Measurements from ENCODE around the gene ITGAD.
"Not testable (repeated sequence)": the region's sequence is repeated elsewhere in the genome, so short reads cannot be mapped to it uniquely, and the experiment has no call there.

ITGAD gene

DNA sequence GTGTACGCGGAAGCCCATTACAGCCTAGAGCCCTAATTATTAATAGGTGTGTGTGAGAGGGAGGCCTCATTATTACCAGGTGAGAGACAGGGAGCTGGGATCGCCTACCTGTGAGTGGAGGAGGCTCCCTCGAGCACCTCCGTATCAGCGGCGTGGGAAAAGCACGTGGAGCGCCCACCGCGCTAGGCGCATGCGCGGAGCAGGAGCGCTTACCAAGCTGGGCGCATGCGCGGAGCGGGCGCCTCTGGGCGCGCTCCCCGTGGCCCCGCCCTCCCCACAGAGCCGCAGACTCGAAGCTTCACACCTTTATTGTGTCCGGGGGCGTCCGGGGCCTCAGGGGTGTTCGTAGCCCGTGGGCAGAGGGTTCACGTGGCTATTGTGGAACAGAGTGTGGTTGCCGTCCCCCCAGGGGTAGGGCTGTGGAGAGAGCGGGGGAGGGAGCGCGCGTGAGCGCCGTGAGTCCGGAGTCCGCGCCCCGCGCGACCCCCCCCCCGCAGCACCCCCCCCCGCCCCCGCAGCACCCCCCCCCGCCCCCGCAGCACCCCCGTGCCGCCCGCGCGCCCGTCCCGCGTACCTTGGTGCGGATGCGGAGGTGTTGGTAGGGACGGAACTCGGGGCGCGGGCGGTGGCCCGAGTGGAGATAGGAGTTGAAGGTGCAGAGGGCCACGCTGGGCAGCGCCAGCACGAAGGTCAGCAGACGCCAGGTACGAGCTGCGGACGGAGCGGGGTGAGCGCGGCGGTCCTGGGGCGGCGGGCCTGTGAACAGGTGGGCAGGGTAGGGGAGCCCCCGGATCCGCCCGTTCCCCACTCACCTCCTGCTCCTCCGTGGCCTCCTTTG is 34.5 kb downstream of the ITGAD start:
- no peaks in the 10 kb centered on the region for H3K9me3 ChIP-seq (ENCODE audit: insufficient read depth, low read depth, low read length)
- no peak overlapping the region for H3K27ac ChIP-seq (ENCODE audit: low read length)
- no peak overlapping the region for H3K9ac ChIP-seq (ENCODE audit: low read depth, low read length)
- peaks cover 17% of the 10 kb centered on the region; the same call in 1 of the 2 replicates for H3K27me3 ChIP-seq (ENCODE audit: insufficient read depth, low read length)
- H3K4me3 ChIP-seq (ENCODE audit: low read length): no peak overlapping the region
- no peaks in the 10 kb centered on the region for H3K4me1 ChIP-seq (ENCODE audit: insufficient read depth, low read length)
- H3K36me3 ChIP-seq (ENCODE audit: insufficient read depth, low read depth, low read length): no peaks in the 10 kb centered on the region

- Histone ChIP-seq H3K9ac (ENCODE audit: low read depth, low read length) (no peak within 1 kb of the TSS), H3K9me3 (ENCODE audit: insufficient read depth, low read depth, low read length) (no peaks in the 10 kb centered on the region), H3K27me3 (ENCODE audit: insufficient read depth, low read length) (peaks cover 17% of the 10 kb centered on the region; the same call in 1 of the 2 replicates), H3K4me1 (ENCODE audit: insufficient read depth, low read length) (no peaks in the 10 kb centered on the region), H3K36me3 (ENCODE audit: insufficient read depth, low read depth, low read length) (no peaks in the 10 kb centered on the region), H3K4me3 (ENCODE audit: low read length) (no peak within 1 kb of the TSS), H3K27ac (ENCODE audit: low read length) (no peak within 1 kb of the TSS)
Observed at GRCh38 chr16:31428279-31428597, 35.1 kb downstream of the ITGAD start, which contains the start of gene COX6A2. COX6A2 (minus strand) TSS chr16:31428360; CDS start chr16:31428325, 35 bp downstream.

- no peaks in the 10 kb centered on the region for H3K36me3 ChIP-seq (ENCODE audit: insufficient read depth, low read depth, low read length)
- H3K4me3 ChIP-seq (ENCODE audit: low read length): no peak overlapping the region
- H3K9ac ChIP-seq (ENCODE audit: low read depth, low read length): no peak overlapping the region
- H3K27ac ChIP-seq (ENCODE audit: low read length): no peak overlapping the region
- H3K4me1 ChIP-seq (ENCODE audit: insufficient read depth, low read length): no peaks in the 10 kb centered on the region
- no peaks in the 10 kb centered on the region for H3K9me3 ChIP-seq (ENCODE audit: insufficient read depth, low read depth, low read length)
- H3K27me3 ChIP-seq (ENCODE audit: insufficient read depth, low read length): peaks cover 17% of the 10 kb centered on the region; the same call in 1 of the 2 replicates
Observed at GRCh38 chr16:31428638-31429247, 35.6 kb downstream of the ITGAD start.

DNA sequence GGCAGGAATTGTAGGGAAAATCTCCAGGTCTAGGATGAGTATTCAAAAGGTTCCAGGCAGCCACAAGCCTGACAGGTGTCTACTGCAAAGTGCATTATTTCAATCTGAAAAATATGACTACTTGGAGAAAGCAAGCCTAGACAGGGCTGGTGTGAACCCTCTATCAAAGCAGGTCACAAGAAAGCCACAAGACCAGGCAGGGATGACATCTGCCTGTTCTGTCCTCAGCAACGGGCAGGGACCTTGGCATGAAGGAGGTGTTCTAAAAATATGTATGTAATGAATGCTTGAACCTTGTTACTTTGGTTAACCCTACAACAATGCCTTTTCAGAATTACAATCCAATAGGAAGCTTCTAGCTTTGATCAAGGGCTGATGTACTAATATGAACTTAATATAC is 36.2 kb downstream of the ITGAD start:
- no peak overlapping the region for H3K4me3 ChIP-seq (ENCODE audit: low read length)
- H3K9ac ChIP-seq (ENCODE audit: low read depth, low read length): no peak overlapping the region
- no peaks in the 10 kb centered on the region for H3K9me3 ChIP-seq (ENCODE audit: insufficient read depth, low read depth, low read length)
- no peak overlapping the region for H3K27ac ChIP-seq (ENCODE audit: low read length)
- H3K36me3 ChIP-seq (ENCODE audit: insufficient read depth, low read depth, low read length): no peaks in the 10 kb centered on the region
- no peaks in the 10 kb centered on the region for H3K4me1 ChIP-seq (ENCODE audit: insufficient read depth, low read length)
- peaks cover 17% of the 10 kb centered on the region; the same call in 1 of the 2 replicates for H3K27me3 ChIP-seq (ENCODE audit: insufficient read depth, low read length)

DNA sequence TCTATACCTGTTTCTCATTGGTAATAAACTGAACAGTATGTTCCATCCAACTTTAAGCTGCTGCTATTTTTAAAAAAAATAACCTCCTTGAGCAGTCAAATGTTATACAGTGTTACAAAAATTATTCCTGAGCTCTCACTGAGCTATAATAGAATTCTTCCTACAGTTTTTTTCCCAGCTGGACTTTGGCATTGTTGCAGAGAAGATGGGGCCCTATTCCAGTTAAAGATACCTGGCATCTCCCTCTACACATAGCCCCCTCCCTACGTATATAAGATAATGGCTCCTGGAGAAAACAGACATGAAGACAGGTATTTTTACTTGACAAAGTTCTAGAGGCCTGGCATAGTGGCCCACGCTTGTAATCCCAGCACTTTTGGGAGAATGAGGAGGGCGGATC is 36.7 kb downstream of the ITGAD start:
- Histone ChIP-seq H3K4me1 (ENCODE audit: insufficient read depth, low read length) (no peaks in the 10 kb centered on the region), H3K9ac (ENCODE audit: low read depth, low read length) (no peak overlapping the region), H3K27me3 (ENCODE audit: insufficient read depth, low read length) (peaks cover 17% of the 10 kb centered on the region; the same call in 1 of the 2 replicates), H3K36me3 (ENCODE audit: insufficient read depth, low read depth, low read length) (no peaks in the 10 kb centered on the region), H3K4me3 (ENCODE audit: low read length) (no peak overlapping the region), H3K27ac (ENCODE audit: low read length) (no peak overlapping the region), H3K9me3 (ENCODE audit: insufficient read depth, low read depth, low read length) (no peaks in the 10 kb centered on the region)

- H3K36me3 ChIP-seq (ENCODE audit: insufficient read depth, low read depth, low read length): no peaks in the 10 kb centered on the region
- H3K27me3 ChIP-seq (ENCODE audit: insufficient read depth, low read length): peaks cover 17% of the 10 kb centered on the region; the same call in 1 of the 2 replicates
- no peak overlapping the region for H3K4me3 ChIP-seq (ENCODE audit: low read length)
- no peak overlapping the region for H3K27ac ChIP-seq (ENCODE audit: low read length)
- no peaks in the 10 kb centered on the region for H3K4me1 ChIP-seq (ENCODE audit: insufficient read depth, low read length)
- H3K9me3 ChIP-seq (ENCODE audit: insufficient read depth, low read depth, low read length): no peaks in the 10 kb centered on the region
- no peak overlapping the region for H3K9ac ChIP-seq (ENCODE audit: low read depth, low read length)
Observed at GRCh38 chr16:31430380-31431052, 37.4 kb downstream of the ITGAD start.

- no peaks in the 10 kb centered on the region for H3K36me3 ChIP-seq (ENCODE audit: insufficient read depth, low read depth, low read length)
- H3K27me3 ChIP-seq (ENCODE audit: insufficient read depth, low read length): no peaks in the 10 kb centered on the region
- no peaks in the 10 kb centered on the region for H3K9me3 ChIP-seq (ENCODE audit: insufficient read depth, low read depth, low read length)
- H3K4me3 ChIP-seq (ENCODE audit: low read length): no peak overlapping the region
- H3K4me1 ChIP-seq (ENCODE audit: insufficient read depth, low read length): no peaks in the 10 kb centered on the region
- no peak overlapping the region for H3K9ac ChIP-seq (ENCODE audit: low read depth, low read length)
- H3K27ac ChIP-seq (ENCODE audit: low read length): no peak overlapping the region
Observed at GRCh38 chr16:31435341-31436220, 42.4 kb downstream of the ITGAD start.

DNA sequence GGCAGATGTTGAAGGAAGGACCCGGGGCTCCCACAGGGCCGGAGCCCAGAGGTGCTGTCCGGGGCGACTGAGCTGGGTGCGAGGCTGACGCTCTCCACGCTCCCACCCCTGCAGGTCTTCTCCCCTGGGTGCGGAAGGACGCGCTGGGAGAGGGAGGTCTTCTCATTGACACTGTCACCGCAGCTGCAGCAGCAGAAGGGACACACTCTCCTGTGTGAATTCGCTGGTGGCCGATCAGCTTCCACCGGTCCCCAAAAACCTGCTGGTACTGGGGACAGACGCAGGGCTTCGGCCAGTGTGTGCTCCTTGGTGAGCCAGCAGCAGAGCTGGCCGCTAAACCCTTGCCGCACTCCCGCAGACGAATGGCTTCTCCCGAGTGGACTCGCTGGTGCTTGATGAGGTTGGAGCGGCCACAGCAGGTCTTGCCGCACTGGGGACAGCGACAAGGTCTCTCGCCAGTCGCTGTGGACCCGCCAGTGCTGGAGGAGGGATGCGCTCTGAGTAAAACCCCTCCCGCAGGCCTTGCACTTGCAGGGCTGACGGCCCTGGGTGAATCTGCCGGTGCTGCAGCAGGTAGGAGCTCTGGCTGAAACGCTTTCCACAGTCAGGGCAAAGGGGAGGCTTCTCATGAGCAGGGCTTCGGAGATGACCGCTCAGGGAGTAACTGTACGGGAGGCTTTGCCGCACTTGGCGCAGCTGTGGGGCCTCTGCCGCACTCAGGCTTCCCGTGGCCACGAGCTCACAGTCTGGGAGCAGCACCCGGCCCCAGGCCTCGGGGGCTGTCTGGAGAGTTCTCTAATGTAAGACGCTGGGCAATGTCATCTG is 43.3 kb downstream of the ITGAD start:
- Histone ChIP-seq H3K9me3 (ENCODE audit: insufficient read depth, low read depth, low read length) (no peaks in the 10 kb centered on the region), H3K4me3 (ENCODE audit: low read length) (no peak overlapping the region), H3K27ac (ENCODE audit: low read length) (no peak overlapping the region), H3K36me3 (ENCODE audit: insufficient read depth, low read depth, low read length) (no peaks in the 10 kb centered on the region), H3K27me3 (ENCODE audit: insufficient read depth, low read length) (no peaks in the 10 kb centered on the region), H3K9ac (ENCODE audit: low read depth, low read length) (no peak overlapping the region), H3K4me1 (ENCODE audit: insufficient read depth, low read length) (no peaks in the 10 kb centered on the region)

GRCh38 chr16:31438414-31438813 is 45.3 kb downstream of the ITGAD start:
- H3K36me3 ChIP-seq (ENCODE audit: insufficient read depth, low read depth, low read length): no peaks in the 10 kb centered on the region
- H3K27ac ChIP-seq (ENCODE audit: low read length): no peak overlapping the region
- no peaks in the 10 kb centered on the region for H3K27me3 ChIP-seq (ENCODE audit: insufficient read depth, low read length)
- no peak overlapping the region for H3K4me3 ChIP-seq (ENCODE audit: low read length)
- no peak overlapping the region for H3K9ac ChIP-seq (ENCODE audit: low read depth, low read length)
- no peaks in the 10 kb centered on the region for H3K4me1 ChIP-seq (ENCODE audit: insufficient read depth, low read length)
- no peaks in the 10 kb centered on the region for H3K9me3 ChIP-seq (ENCODE audit: insufficient read depth, low read depth, low read length)

DNA sequence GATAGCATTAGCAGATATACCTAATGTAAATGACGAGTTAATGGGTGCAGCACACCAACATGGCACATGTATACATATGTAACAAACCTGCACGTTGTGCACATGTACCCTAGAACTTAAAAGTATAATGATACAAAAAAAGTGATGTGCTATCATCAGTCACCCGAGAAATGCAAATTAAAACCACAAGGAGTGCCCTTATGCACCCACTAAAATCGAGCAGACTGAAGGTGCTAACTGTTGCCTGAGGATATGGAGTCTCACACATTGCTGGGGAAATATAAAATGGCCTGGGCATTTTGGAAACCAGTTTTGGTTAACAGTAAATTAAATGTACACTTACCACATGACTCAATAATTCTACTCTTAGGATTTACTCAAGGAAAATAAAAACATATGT is 45.9 kb downstream of the ITGAD start:
- H3K9me3 ChIP-seq (ENCODE audit: insufficient read depth, low read depth, low read length); H3K9ac ChIP-seq (ENCODE audit: low read depth, low read length); H3K27me3 ChIP-seq (ENCODE audit: insufficient read depth, low read length); H3K36me3 ChIP-seq (ENCODE audit: insufficient read depth, low read depth, low read length); H3K4me3 ChIP-seq (ENCODE audit: low read length); H3K27ac ChIP-seq (ENCODE audit: low read length); H3K4me1 ChIP-seq (ENCODE audit: insufficient read depth, low read length): not testable (repeated sequence)

Measured in iPS-20b (cell line).